Panc1 (cell line): Measurements from ENCODE around the gene CYSTM1. TPM values are rescaled to one million over a fixed set of nuclear protein-coding genes. Genes with fewer than 3 reads are reported as not detected.
A peak's percentile ranks its signal among the peaks of the same experiment; 100 is the strongest.

ENCODE experiments used
- ATAC-seq: fragments of 200-7000 bp; cut with Tn5 transposase; 2 replicates; pipeline ENCODE4 v1.9.1; 2020; ENCODE audit warnings: mild to moderate bottlenecking, moderate library complexity
- BruUV-seq: library from RNA; stranded (reverse); fragments of 400-500 nt; replicated peaks from 2 replicates; lab custom pipeline; 2021; lab: Mats Ljungman, UMichigan
- CTCF ChIA-PET: fragments of 300-600 bp; sonication (Branson Sonifier 250); formaldehyde crosslinking; loops from one replicate; lab custom pipeline; 2022; ENCODE audit warnings: antibody characterized with exemption; lab: Charles Lee
- POLR2A ChIA-PET: fragments of 300-600 bp; sonication (Branson Sonifier 250); formaldehyde crosslinking; loops from one replicate; lab custom pipeline; 2022; ENCODE audit warnings: antibody characterized with exemption; lab: Charles Lee
- DNase-seq: peaks from one replicate; pipeline ENCODE4 v3.0.0-alpha.2; 2010; ENCODE audit warnings: low read depth, low spot score
- H3K27ac ChIP-seq: 2 replicates; pipeline ENCODE4 v1.5.1; 2011; ENCODE audit warnings: mild to moderate bottlenecking, low read length, inconsistent platforms
- H3K27me3 ChIP-seq: fragments of 200-500 bp; sonication (Bioruptor generic); 2 replicates; pipeline ENCODE4 v1.6.0; 2014; ENCODE audit warnings: low read length, inconsistent platforms; ENCODE audit not compliant: control insufficient read depth, insufficient read depth
- H3K36me3 ChIP-seq: fragments of 200-500 bp; sonication (Bioruptor generic); 2 replicates; pipeline ENCODE4 v1.5.1; 2014; ENCODE audit warnings: inconsistent platforms, mild to moderate bottlenecking, low read length, moderate library complexity; ENCODE audit not compliant: control insufficient read depth, insufficient read depth
- H3K4me1 ChIP-seq: 2 replicates; pipeline ENCODE4 v1.5.1; 2011; ENCODE audit warnings: inconsistent platforms, mild to moderate bottlenecking, low read length, moderate library complexity; ENCODE audit not compliant: control insufficient read depth, insufficient read depth
- H3K4me3 ChIP-seq, 2 experiments: 2 replicates each; pipeline ENCODE4 v1.5.1; 2011 to 2012; ENCODE audit warnings: low read depth in 2 of 2, low read length in 2 of 2, mild to moderate bottlenecking in 2 of 2, inconsistent platforms in 1 of 2, moderate library complexity in 1 of 2
- H3K9me3 ChIP-seq: fragments of 200-500 bp; sonication (Bioruptor generic); 2 replicates; pipeline ENCODE4 v1.5.1; 2014; ENCODE audit warnings: low read depth, mild to moderate bottlenecking, inconsistent platforms, low read length, moderate library complexity; ENCODE audit not compliant: control insufficient read depth, insufficient read depth
- POLR2AphosphoS5 ChIP-seq: IDR thresholded peaks from 2 replicates; pipeline ENCODE4 v1.6.1; 2012; ENCODE audit warnings: mild to moderate bottlenecking, low read depth, low read length, moderate library complexity
- REST ChIP-seq, 2 experiments: IDR thresholded peaks; 2 replicates each; pipeline ENCODE4 v1.6.1; 2011 to 2012; ENCODE audit warnings: low read depth in 2 of 2, control low read depth in 1 of 2, low read length in 1 of 2, mild to moderate bottlenecking in 1 of 2, moderate library complexity in 1 of 2; ENCODE audit not compliant: insufficient read depth in 1 of 2
- SIN3A ChIP-seq: IDR thresholded peaks from 2 replicates; pipeline ENCODE4 v1.6.1; 2012; ENCODE audit warnings: low read depth, mild to moderate bottlenecking, low read length, moderate library complexity, borderline replicate concordance; ENCODE audit not compliant: insufficient read depth
- TCF7L2 ChIP-seq: IDR thresholded peaks from 2 replicates; pipeline ENCODE4 v1.6.1; 2011; ENCODE audit warnings: mild to moderate bottlenecking, low read depth, low read length, inconsistent platforms
- in situ Hi-C: cut with HindIII; loops from 2 replicates; pipeline ENCODE4 v1.10.0; 2016; ENCODE audit warnings: low sequenced_read_pairs, low pct_unique_long_range_greater_than_20kb
- intact Hi-C: fragments of 100-400 bp; cut with micrococcal nuclease; formaldehyde crosslinking; loops from one replicate; pipeline ENCODE4 v1.10.0; 2022; ENCODE audit not compliant: unreplicated experiment
- total RNA-seq: library from RNA; stranded (reverse); gene quantifications from one replicate; pipeline ENCODE4 v1.2.1, GENCODE V29; 2021; ENCODE audit not compliant: unreplicated experiment
- TF ChIP-seq, protein P1 (sequence below): fragments of 450-650 bp; IDR thresholded peaks from 2 replicates; pipeline ENCODE4 v1.5.1; 2017; ENCODE audit warnings: mild to moderate bottlenecking

Gene CYSTM1
- total RNA-seq, 1 experiment from 2014 or later: 126 TPM

GRCh38 chr5:140192715-140193430 is 17.9 kb downstream of the CYSTM1 start:
- BruUV-seq: no TSS peak
- no peak for TF ChIP-seq POLR2AphosphoS5
- no peak for TF ChIP-seq REST (IDR thresholded peaks at IDR 0.05; ENCODE audit: insufficient read depth in 1 of 2, low read depth in 2 of 2, low read length in 1 of 2)
- TF ChIP-seq SIN3A: no peak
- no peak for TF ChIP-seq TCF7L2
- TF ChIP-seq, protein P1, sequence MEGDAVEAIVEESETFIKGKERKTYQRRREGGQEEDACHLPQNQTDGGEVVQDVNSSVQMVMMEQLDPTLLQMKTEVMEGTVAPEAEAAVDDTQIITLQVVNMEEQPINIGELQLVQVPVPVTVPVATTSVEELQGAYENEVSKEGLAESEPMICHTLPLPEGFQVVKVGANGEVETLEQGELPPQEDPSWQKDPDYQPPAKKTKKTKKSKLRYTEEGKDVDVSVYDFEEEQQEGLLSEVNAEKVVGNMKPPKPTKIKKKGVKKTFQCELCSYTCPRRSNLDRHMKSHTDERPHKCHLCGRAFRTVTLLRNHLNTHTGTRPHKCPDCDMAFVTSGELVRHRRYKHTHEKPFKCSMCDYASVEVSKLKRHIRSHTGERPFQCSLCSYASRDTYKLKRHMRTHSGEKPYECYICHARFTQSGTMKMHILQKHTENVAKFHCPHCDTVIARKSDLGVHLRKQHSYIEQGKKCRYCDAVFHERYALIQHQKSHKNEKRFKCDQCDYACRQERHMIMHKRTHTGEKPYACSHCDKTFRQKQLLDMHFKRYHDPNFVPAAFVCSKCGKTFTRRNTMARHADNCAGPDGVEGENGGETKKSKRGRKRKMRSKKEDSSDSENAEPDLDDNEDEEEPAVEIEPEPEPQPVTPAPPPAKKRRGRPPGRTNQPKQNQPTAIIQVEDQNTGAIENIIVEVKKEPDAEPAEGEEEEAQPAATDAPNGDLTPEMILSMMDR: no peak
- 0 out of 2 replicates have a peak, but pooled peaks cover 2% of the 10 kb centered on the region for H3K36me3 ChIP-seq
- CTCF ChIA-PET: no interaction called here
- no peak overlapping the region for H3K27ac ChIP-seq
- POLR2A ChIA-PET: no interaction called here
- DNase-seq (no peak), ATAC-seq (peak; percentile 63; the same call in 1 of the 2 replicates)
- no peaks in the 10 kb centered on the region for H3K27me3 ChIP-seq
- intact Hi-C loops: no loop called here
- H3K9me3 ChIP-seq: no peaks in the 10 kb centered on the region
- peaks cover 40% of the 10 kb centered on the region for H3K4me1 ChIP-seq
- in situ Hi-C loops: no loop called here
- H3K4me3 ChIP-seq: no peak overlapping the region

DNA sequence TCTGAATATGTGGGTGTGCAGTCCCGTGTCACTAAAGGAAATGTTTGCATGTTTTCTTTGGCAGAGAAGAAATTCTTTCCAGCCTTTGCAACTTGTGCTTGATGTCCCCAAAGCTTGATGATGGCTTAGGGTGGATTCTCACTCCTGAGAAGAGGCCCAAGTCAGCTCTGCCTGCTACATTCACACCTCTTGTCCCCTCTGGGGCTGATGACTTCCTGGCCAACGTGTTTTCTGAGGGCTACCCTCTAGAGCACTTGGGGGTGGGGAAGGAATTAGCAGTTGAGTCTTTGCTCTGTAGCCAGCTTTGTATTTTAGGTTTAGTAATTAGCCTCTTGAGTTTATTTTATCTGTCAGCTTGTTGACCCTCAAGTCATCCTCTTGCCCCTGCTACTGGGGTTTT is 19.7 kb downstream of the CYSTM1 start:
- intact Hi-C loops (no loop called here), in situ Hi-C loops (no loop called here)
- no TSS peak for BruUV-seq
- H3K9me3 ChIP-seq: no peaks in the 10 kb centered on the region
- no peaks in the 10 kb centered on the region for H3K27me3 ChIP-seq
- ChIA-PET POLR2A (interaction anchor here (0.7 kb wide), 1 partner anchor 11 kb away, joined by 3 read pairs; no protein-coding TSS in a partner anchor), CTCF (no interaction called here)
- no peak overlapping the region for H3K4me3 ChIP-seq
- H3K36me3 ChIP-seq: 0 out of 2 replicates have a peak, but pooled peaks cover 2% of the 10 kb centered on the region
- DNase-seq (no peak), ATAC-seq (no peak)
- peaks cover 35% of the 10 kb centered on the region for H3K4me1 ChIP-seq
- H3K27ac ChIP-seq: no peak overlapping the region
- TF ChIP-seq, protein P1: no peak
- TF ChIP-seq TCF7L2: no peak
- TF ChIP-seq POLR2AphosphoS5: no peak
- no peak for TF ChIP-seq SIN3A
- no peak for TF ChIP-seq REST (IDR thresholded peaks at IDR 0.05; ENCODE audit: insufficient read depth in 1 of 2, low read depth in 2 of 2, low read length in 1 of 2)
